Activated CD8-positive, alpha-beta memory T cell treated with anti-CD3 and anti-CD28 coated beads, Interleukin-2, amount 50 U/mL, for 1 hour (primary cell): ENCODE data around the gene PACRG.

Experiments
- DNase-seq: peaks from one replicate; pipeline ENCODE4 v3.0.0-alpha.2; 2020; ENCODE audit errors: extremely low read depth

PACRG gene

DNA sequence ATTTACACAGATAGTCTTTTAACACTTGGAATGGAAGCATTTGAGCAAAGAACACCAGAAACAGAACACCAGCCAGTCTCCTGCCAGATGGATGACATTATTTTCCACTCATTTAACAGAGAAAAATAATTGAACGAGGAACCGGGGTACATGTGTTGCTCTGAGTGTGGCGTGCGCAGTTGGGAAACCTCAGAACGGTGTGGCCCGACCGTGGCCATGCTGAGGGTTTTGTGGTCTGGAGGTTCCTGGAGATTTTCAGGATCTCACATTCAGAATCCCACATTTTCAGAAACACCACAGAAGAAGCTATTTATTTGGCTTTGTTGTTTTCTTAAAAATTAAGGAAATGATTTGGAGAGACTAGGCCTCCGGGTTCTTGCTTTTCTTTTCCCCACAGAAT, 559.9 kb downstream of the PACRG start:
- DNase-seq: no peak

DNA sequence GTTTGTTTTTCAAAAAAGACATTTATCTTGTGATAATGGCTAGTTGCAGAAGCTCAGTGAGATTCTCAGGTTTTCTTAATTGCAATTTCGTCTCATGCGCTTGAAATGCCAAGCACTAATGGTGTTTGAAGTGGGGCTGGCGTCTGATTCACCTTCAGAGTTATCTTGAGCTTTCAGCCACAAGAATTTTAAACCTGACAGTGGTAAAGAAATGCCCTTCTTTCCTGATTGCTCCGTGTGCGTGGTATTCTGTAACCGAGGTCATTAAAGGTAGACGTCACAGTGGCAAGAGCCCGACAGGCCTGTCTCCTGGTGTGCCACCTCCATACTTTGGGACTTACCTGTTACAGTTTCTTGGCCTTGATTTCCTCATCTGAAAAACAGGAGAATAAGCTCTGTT, 560.3 kb downstream of the PACRG start:
- no peak for DNase-seq

DNA sequence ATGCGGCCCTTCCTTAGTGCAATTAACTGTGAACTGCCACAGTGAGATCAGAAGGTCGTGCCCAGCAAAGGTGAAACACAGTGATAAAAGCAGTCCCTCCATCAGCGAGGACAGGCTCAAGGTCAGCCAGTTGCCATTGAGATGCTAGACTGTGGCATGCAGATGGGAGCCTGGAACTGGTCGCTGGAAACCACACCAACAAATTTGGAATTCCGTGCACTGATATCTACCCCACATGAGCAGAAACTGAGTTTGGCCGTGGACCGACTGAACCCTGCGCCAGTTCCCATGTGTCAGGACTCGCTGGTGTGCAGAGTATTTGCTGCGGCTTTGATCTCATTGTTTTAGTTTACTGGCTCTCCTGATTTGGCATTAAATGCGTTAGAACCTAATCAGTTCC, 561.1 kb downstream of the PACRG start:
- no peak for DNase-seq

DNA sequence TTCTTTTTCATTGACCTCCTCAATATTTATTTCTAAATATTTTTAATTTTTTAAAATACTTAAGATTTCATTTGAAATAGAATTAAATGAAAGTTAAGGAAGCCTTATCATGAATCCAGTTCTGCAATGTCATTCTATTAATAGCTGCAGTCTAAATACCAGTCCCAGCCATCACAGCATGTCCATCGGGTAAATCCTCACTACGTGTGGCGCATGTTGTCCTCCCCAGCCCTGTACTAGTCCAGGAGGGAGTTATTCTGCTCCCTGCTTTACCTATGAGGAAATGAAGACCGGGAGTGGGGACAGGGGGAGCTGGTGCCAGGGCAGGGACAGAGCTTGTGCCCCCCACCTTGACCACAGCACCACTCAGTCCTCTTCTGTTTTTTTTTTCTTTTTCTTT, 561.7 kb downstream of the PACRG start:
- no peak for DNase-seq

DNA sequence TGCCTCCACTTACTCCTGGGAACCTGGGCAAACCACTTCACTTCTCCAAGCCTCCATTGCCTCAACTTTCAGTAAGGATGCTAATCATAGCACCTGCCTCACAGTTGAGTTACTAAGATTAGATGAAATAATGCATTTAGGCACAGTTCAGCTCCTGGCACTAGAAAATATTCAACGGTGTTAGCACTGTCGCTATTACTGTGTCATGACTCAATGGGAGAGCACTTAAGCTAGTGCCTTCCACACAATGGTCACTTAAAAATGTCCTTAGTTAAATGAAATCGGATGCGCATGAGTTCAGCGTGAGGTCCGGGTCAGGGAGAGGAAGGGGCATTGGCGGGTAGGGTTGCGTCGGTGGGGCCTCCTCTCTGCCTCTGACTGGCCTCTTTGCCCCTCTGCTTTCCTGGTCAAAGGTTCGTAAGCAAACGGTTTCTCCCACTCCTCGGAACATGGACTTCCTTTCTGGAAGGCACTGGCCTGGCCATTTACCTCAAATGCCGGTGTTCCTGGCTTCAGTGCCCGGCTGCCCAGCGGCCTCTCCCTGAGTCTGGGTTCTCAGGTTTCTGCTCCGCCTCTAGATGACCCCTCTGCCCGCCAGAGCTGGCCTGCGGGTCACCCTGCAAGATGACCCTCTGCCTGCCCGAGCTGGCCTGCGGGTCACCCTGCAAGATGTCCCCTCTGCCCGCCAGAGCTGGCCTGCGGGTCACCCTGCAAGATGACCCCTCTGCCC, 562.9 kb downstream of the PACRG start:
- DNase-seq: no peak

DNA sequence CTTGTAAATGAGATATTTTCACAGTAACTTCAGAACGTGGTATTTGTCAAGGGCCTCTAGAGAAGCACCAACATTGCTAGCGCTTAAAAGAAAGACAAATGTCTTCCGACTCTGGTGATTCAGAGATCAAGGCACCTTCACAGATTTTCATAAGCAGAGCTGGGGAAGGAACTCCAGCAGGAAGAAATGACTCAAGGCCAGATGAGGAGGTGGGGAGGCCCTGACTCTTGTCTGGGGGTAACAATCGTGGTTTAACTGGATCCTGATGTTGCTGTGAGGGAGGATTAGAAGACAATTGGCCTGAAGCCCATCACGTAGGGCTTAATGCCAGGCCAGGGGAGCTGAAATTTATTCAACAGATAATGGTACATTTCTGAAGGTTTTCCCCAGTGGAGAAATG, 563.8 kb downstream of the PACRG start:
- no peak for DNase-seq

DNA sequence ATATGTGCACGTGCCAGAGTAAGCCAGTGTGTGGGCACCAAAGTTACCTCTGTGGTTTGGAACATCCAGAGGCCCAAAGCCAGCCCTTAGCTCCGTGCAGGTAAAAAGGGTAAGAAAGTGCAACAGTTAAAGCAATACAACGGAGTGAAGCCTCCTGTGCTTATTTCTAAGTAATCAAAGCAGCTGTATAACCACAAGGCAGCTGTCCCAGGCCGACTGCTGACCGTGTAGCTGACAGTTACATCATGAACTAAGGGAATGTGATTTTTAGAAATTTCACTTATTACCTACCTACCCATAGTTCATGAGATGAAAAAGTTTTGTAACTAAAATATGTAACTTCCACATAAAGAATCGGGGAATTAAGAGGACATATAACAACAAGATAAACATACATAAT, 565.5 kb downstream of the PACRG start:
- no peak for DNase-seq

DNA sequence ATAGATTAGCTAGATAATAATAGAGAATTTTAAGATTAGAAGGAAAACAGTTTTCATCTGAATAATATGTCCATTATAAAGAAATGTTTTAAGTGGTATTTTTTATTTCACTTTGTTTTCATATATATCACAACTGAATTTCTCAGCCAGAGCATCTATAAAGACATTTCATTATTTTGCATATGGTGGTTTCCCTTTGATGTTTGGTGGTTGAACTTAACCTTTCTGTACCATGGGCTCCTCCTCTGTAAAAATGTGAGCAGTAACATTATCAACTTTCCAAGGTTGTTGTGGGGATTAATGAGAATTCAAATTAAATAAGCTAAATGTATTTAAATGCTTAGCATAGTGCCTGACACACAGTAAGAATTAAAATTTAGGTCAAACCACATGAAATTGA, 567.0 kb downstream of the PACRG start:
- DNase-seq: no peak

DNA sequence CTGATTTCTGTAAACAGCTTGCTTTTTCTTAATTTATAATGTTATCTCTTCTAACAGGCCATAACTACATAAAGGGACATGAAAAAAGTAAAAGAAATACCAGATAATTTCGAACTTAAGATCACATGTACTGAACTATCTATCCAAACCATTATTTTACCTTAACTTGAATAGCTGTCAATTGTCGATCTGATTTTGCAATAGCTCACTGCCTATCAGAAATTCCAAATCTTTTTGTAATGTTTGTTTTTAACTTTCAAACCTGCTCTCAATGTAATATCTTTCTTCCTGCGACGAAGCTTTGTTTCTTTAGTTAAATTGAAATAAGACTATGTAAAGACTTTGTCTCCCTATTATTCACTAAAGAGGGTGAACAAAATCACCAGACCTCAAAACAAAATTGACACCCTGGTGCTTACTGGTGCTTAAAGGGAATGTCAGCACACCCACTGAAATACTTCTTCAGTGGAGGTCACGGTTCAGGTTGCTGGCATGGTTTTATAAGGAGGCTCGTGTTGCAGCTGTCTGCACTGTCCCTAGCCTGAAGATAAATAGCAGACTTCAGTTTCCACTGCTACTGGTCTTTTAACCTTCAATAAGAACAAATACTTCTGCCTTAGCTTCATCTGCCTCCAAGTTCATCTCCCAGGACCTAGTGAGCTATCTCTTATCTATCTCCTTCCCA, 569.2 kb downstream of the PACRG start:
- no peak for DNase-seq

DNA sequence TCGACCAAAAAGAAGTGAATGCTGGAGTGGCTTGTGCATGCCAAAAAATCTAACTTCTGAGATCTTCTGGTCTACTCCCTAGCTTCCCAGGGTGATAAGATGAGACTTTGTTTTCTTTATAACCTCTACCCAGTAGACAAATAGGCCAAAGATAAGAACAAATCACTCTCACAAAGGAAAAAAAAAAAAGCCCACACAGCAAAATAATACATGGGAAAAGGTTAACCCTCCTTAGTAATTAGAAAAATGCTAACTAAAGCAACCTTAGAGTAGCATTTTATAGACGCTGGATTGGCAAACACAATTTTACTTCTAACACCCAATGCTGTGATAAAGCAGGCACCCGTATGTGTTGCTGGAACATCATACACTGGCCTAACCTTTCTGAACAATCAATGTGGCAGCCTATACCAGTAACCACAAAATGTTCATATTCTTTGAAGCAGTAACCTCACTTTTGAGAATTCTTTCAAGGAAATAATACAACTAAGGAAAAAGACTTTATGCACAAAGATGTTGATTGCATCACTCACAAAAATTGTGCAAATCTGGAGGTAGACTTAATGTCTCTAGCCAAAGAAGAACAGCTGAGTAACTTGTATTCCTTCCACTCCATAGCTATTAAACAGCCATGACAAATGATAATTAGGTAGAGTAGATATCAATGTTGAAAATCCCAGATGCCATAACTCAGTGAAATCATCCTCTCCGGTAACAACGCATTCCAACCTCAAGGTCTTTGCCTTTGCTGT, 570.5 kb downstream of the PACRG start:
- DNase-seq: no peak

DNA sequence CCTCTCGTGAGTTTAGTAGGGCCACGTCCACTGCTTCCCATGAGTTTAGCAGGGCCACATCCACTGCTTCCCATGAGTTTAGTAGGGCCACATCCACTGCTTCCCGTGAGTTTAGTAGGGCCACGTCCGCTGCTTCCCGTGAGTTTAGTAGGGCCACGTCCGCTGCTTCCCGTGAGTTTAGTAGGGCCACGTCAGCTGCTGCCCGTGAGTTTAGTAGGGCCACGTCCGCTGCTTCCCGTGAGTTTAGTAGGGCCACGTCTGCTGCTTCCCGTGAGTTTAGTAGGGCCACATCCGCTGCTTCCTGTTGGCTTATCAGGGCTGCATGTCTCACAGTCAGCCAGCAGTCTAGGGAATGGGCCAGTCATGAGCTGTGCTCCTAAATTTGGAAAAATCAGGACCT, 573.1 kb downstream of the PACRG start:
- no peak for DNase-seq

DNA sequence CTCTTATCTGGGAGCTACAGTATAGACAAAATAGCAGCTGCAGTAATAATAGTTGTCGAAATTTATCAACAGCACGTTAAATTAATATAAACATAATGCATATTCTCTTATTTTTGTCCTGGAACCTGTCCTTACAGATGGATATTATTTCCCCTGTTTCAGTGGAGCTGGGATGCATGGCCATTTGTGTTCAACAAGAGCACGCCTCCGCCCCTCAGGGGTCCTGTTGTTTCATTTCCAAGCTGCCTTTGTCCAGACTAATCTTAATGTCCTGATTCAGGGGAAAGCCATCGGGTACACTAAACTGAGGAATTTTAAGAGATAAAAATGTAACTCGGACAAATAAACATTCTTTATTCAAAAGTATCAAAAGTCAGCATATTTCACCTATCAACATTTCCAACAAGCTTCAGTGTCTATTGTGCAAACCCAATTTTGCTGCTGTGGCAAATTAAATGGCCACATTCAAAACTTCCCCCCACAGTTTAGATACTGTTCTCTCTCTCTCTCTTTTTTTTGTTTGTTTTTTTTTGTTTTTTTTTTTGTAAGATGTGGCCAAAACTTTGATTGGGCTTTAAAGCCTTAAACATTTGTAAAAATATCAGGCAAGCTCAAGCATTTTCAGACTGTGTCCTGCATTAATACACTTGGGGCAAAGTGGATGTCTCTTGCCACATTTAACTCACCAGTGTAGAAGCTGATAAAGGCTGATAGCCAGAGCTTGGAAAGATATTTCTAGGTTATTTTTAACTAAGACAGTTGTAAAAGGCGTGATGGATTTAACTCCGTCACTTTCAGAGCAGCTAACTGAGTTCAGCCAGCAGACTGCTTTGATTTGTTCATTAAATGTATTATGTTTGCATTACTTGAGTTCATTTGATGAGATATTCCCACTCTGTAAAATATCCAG, 574.2 kb downstream of the PACRG start:
- DNase-seq: no peak

DNA sequence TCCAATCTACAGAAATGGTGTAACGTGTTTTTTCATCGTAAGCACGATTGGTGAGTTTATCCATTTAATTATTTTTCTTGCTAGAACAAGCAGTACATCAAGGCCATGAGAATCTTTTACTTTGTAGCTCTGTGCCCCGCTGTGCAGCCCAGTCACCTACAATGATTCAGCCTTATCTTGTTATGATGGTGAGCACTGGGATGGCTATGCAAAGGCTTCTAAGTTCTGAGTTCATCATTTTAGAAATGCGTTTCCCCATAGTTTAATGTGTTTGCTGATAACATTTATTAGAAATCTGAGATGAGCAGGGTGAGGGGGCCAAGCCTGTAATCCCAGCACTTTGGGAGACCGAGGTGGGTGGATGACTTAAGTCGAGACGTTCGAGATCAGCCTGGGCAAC, 575.0 kb downstream of the PACRG start:
- no peak for DNase-seq

DNA sequence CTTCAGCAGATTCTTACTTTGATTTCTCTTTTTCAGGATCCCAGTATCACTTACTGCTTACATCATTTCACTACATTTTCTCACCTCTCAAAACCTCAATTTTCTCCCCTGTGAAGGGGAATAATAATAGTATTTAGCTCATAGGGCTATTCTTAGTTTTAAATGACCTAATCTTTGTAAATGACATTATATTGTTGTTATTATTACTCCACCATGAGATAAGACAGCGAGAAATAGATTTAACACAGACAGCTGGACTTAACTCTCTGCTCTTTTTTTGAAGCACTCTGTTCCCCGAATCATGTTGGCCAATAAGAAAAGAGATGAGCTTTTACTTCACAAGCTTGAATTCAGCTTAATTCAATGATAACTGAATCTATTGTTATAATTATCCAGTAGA, 578.2 kb downstream of the PACRG start:
- no peak for DNase-seq

DNA sequence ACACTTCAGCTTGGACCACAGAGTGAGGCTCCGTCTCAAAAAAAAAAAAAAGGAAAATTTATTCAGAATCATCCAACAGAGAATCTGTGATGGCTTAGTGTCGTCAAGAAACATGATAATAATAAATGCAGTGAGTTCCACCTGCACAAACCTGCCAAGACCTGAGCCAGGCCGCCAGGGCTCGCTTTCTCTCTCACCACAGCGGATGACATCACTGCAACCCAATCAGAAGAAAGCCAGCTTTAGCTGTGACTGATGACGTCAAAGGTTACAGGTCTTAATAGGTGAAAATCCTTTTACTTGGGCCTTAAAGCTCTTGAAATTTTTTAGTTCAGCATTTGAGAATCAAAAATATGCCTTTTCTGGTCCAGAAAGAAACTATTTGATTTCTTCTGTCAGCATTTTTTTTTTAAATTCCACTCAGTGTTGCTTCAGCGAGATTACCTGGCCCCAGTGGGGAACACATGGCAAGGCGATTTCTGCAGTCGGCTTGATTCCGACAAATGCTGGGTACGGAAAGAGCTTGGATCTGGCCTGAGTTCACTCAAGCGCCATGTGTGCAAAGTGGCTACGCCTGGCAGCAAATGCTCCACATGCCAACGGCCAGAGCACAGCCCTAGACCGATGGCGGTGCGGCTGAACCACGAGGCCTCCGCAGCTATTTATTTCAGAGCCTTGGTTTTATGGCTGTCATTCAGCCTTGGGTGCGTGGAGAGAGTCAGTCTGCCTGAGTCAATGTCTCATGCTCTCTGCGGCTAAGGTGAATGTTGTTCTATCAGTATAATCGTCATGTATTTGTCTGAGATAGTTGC, 581.1 kb downstream of the PACRG start:
- no peak for DNase-seq

DNA sequence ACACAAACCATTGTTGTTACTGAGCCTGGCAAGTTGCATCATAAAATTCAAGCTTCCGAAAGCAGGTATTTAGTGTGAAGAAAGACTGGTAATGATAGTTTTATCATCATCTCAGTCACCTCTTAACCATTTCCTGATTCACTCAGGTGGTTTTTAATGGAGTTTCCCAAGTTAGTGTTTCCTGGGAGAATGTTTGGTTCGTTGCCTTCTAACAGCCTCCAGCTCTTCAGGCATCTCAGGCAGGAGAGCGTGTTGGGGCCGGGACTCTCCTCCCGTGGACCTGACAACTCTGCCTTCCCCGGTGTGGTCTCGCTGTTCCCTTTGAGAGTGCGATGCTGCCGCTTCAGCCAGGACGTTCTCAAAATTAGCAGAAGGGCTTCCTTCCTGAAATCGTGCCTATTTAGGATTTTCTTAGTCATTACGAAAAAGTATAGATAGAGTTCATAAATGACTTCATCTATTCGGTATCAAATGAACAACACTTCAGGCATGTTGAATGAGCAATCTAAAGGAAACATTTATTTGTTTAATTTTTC, 581.8 kb downstream of the PACRG start:
- DNase-seq: no peak

DNA sequence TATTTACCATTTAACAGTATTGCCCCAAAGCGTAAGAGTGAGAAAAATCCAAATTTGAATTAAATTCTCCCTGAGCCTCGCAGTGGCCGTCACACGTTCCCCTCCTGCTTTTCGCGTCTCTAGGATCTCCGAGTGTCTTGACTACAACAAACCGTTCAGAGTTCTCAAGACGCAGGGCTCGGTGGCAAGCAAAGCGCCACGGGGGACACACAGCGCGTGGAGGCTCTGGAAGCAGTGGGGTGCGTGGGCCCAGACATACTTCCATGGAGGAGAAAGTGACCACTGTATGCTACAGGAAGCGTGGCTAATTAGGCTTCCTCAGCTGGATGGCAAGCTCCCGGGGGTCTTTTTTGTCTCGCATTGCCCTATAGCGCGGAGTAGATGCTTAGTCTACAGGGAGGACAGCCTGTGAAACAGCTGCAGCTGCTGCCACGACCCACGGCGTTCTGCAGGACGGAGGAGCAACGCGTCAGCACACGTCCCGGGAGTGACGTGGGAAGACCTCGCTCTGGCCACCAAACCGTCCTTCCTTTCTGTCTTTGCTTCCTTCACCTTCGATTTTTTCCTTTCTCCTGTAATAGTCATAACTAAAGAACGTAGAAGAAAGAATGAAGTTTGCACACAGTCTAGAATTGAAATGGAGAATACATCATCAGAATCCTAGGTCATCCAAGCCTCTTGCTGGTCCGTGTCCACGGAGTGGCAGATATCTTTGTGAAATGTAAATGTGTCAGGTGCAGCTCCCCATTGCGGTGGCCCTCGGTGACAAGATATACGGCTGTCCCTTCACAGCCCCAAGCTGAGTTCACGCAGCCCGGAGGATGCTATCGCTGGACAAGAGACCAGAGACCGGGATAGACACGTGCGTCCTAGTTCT, 582.6 kb downstream of the PACRG start:
- no peak for DNase-seq

DNA sequence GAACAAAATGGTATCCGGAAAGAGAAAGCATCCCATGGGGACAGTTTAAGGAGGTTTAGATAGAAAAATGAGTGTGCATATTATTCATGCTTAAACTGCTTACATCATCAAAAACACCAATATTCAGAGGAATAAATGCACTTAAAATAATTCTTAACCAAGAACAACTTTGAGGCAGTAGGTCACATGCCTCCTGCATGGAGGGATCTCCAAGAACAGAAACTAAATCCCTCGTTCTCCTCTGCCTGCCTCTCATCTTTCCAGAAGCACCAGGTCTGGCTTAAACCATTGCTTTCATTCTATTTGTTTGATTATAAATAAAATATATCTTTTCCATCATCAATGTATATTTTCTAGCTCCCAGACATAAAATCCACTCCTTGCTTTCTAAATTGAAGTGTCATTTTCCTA, 583.2 kb downstream of the PACRG start:
- DNase-seq: no peak

DNA sequence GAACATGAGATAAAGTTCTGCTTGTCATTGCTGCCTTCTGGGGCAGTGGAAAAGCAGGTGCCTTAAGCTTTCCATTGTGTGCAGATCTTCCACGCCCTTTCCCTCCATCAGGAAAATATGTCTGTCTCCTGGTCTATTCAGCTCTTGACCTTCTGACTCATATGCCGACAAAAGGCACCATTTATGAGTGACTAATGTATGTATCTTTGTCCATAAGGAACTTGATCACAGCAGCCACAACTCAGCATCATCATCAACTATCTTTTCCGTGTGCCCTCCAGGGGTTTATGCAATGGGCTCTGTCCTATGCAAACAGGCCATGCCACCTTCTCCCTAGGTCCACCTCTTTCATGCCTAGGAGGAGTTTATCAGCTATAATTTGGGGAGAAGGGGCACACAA, 584.1 kb downstream of the PACRG start:
- DNase-seq: no peak

DNA sequence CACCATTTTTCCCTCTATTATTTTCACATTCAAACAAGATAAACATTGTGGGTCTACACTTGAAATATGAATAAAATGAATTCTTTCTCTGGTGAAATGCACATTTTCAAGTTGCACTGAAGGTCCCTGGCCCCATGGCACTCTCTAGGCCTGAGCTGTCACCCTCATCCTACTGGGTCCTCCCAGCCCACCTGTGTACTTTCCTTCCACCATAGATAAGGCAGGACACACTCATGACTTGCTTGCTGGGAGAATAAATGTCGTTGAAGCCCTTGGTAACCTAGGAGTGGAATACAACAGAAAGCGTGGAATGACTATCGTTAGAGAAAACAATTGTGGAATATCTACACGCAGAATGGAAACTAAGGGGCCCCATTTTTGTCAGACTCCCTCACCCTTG, 585.8 kb downstream of the PACRG start:
- no peak for DNase-seq
